Dendritic cell treated with granulocyte-macrophage colony-stimulating factor and Interleukin-4, amounts not matched to agents 40 ng/mL and 50 ng/mL, for 4 days (primary cell): ENCODE measurements around the gene LRRC32.
A peak's percentile ranks its signal among the peaks of the same experiment; 100 is the strongest.
"Not testable (repeated sequence)": the region's sequence is repeated elsewhere in the genome, so short reads cannot be mapped to it uniquely, and the experiment has no call there.

Experiments used
- H3K27ac Mint-ChIP-seq: one replicate; pipeline ENCODE4 v1.8.0; 2022; ENCODE audit warnings: mild to moderate bottlenecking, mixed read lengths
- H3K27me3 Mint-ChIP-seq: one replicate; pipeline ENCODE4 v1.8.0; 2022; ENCODE audit warnings: mild to moderate bottlenecking, mixed read lengths
- H3K36me3 Mint-ChIP-seq: one replicate; pipeline ENCODE4 v1.8.0; 2022; ENCODE audit warnings: low read depth, mixed read lengths
- H3K4me1 Mint-ChIP-seq: one replicate; pipeline ENCODE4 v1.8.0; 2022; ENCODE audit warnings: low read depth, mixed read lengths
- H3K4me3 Mint-ChIP-seq: one replicate; pipeline ENCODE4 v1.8.0; 2022; ENCODE audit warnings: mild to moderate bottlenecking, moderate library complexity, mixed read lengths
- H3K9me3 Mint-ChIP-seq: one replicate; pipeline ENCODE4 v1.8.0; 2022; ENCODE audit warnings: mixed read lengths
- intact Hi-C: fragments of 100-400 bp; cut with micrococcal nuclease; formaldehyde crosslinking; loops from one replicate; pipeline ENCODE4 v1.15.0; 2022

Gene LRRC32

DNA sequence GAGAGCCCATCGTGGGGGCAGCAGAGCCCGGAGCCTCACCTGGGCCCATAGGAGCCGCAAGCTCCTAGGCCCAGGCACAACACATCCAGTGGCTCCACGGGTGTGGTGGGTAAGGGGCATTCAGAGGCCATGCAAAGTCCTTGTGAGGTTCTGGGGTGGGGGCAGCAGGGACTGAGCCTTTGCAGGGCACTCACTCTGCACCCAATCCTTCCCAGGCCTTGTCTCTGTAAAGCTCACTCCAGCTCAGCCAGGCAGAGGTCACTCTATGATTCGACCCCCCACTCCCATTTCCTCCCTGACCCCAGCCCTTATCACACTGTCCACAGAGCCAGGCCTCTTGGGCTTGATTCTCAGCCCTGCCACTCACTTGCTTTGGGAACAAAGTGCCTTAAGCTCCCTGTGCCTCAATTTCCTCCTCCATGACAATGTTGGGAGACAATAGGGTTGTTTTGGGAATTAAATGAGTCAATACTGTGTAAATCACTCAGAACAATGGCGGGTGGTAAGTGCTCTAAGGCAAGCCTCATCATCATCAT is 46.6 kb downstream of the LRRC32 start:
- intact Hi-C loops, result no loop called here
- H3K4me1 Mint-ChIP-seq, result peaks cover 53% of the 10 kb centered on the region

DNA sequence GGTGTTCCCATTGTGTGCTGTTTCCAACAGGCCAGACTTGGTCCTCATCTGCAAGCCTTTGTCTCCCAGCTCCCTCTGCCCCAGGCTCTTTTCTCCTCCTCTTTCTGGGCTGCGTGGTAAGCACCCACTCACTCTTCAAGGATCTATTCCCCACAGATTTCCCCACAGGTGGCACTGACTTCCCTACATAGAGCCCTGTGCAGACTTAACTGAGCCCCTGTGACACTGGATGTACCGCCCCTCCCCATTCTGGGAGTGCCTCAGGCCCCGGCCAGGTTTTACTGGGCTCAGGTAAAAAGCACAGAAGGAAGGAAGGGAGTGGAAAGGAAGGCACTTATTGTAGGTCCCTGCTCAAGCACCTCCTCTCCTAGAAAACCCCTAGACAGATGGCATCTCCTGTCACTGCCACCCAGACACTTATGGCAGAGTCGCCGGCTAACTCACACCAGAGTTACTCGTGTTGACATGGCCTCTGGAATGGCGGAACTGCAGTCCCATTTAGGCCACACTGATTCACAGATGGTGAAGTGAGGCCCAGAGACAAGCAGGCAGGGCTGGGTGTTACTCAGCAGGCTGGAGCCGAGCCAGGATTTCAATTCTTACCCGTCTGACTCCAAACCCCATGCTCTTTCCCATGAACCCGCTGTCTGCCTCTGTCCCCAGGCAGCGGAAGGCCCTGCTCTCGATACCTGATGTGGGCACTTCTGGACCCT is 47.2 kb downstream of the LRRC32 start:
- peaks cover 8% of the 10 kb centered on the region for H3K36me3 Mint-ChIP-seq
- H3K4me3 Mint-ChIP-seq, result no peak overlapping the region
- H3K9me3 Mint-ChIP-seq, result peaks cover 11% of the 10 kb centered on the region
- peaks cover 47% of the 10 kb centered on the region for H3K4me1 Mint-ChIP-seq
- intact Hi-C loops, result no loop called here
- peaks cover 46% of the 10 kb centered on the region for H3K27me3 Mint-ChIP-seq
- peak overlapping the region; percentile 73 for H3K27ac Mint-ChIP-seq

More for the DNA sequence above, 46.6 kb downstream of the LRRC32 start:
- Mint-ChIP-seq H3K27ac (peak overlapping the region; percentile 73), H3K4me3 (no peak overlapping the region), H3K36me3 (peaks cover 8% of the 10 kb centered on the region), H3K27me3 (peaks cover 46% of the 10 kb centered on the region), H3K9me3 (peaks cover 11% of the 10 kb centered on the region)

DNA sequence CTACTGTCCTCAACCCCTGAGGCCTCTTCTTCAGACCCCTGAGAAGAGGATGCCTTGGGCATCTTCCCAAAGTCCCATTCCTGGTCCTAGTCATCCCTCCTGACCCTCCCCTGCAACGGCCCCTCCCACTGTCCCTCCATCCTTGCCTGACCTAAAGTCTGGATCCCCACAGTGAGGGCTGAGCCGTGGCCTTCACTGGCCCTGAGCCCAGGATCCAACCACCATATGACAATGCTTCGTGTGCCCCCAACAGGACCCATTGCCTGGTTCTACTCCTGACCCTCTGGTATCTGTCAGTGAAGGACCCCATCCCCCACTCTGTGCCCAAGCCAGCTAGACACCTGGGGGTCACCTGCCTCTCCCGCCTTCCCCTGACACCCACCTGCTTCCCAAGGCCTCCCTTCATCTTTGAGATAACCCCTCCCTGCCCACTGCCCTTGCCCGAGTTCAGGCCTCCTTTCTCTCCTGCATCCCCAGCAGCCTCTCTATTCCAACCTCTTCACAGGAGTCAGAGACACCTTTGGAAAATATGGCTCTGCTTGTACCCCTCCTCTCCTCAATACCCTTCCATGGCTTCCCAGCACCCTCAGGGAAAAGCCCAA is 48.0 kb downstream of the LRRC32 start:
- H3K9me3 Mint-ChIP-seq, result peaks cover 11% of the 10 kb centered on the region
- H3K36me3 Mint-ChIP-seq, result peaks cover 8% of the 10 kb centered on the region
- peaks cover 40% of the 10 kb centered on the region for H3K4me1 Mint-ChIP-seq
- peaks cover 50% of the 10 kb centered on the region for H3K27me3 Mint-ChIP-seq
- intact Hi-C loops, result no loop called here
- H3K4me3 Mint-ChIP-seq, result no peak overlapping the region
- H3K27ac Mint-ChIP-seq, result peak overlapping the region; percentile 73

DNA sequence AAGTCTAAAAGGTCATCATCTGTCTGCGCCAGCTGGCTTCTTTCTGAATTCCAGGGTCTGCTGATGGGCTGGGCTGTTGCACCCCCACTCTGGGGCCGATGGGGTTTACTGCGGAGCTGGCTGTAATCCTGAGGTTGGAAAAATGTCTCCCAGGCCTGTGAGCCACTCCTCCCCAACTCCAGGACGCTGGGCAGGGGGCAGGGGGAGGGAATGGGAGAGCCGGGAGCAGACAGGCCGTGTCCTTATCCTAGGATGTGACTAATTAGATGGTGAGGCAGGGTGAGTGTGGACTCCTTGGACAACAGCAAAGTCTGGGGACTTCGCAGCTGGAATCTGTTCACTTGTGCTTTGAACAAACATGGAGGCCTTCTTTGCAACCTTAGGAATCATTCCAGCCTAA is 48.7 kb downstream of the LRRC32 start:
- peaks cover 57% of the 10 kb centered on the region for H3K27me3 Mint-ChIP-seq
- no peak overlapping the region for H3K4me3 Mint-ChIP-seq
- H3K9me3 Mint-ChIP-seq, result peaks cover 11% of the 10 kb centered on the region
- peak overlapping the region; percentile 73 for H3K27ac Mint-ChIP-seq
- H3K36me3 Mint-ChIP-seq, result peaks cover 8% of the 10 kb centered on the region
- peaks cover 32% of the 10 kb centered on the region for H3K4me1 Mint-ChIP-seq
- intact Hi-C loops, result no loop called here

DNA sequence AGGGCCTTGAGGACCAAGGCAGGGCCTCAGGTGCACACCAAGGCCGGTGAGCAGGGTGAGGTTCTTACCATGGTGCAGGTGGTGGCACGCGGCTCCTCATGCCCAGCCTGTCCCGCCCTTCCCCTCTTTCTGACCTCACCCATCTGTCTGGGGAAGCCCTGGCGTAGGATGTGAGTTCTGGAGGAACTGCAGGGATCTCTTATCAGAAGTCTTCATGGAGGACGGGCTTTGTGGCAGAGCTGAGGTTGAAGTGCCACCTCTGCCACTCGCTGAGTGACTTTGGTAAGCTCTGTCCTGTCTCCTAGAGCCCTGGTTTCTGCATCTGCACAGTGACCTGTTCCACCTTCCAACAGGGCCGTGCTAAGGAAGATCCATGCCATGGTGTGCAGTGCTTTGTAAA is 49.1 kb downstream of the LRRC32 start:
- H3K27ac Mint-ChIP-seq, result peak overlapping the region; percentile 73
- intact Hi-C loops, result no loop called here
- peaks cover 11% of the 10 kb centered on the region for H3K9me3 Mint-ChIP-seq
- H3K4me1 Mint-ChIP-seq, result peaks cover 29% of the 10 kb centered on the region
- H3K36me3 Mint-ChIP-seq, result peaks cover 8% of the 10 kb centered on the region
- no peak overlapping the region for H3K4me3 Mint-ChIP-seq
- H3K27me3 Mint-ChIP-seq, result peaks cover 60% of the 10 kb centered on the region

DNA sequence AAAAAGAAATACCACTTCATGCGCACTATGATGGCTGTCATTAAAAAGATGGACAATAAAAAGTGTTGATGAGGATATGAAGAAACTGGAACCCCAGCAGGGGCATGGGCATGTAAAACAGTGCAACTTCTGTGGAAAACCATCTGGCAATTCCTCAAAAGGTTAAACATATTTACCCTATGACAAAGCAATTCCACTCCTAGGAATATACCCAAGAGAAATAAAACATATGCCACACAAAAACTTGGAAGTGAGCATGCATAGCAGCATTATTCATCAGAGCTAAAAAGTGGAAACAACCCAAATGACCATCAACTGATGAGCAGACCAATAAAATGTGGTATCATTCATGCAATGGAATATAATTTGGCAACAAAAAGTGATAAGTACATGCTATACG is 50.1 kb downstream of the LRRC32 start:
- Mint-ChIP-seq H3K4me3 (no peak overlapping the region), H3K4me1 (peaks cover 29% of the 10 kb centered on the region), H3K36me3 (peaks cover 3% of the 10 kb centered on the region), H3K9me3 (peaks cover 5% of the 10 kb centered on the region), H3K27me3 (peaks cover 65% of the 10 kb centered on the region), H3K27ac (no peak overlapping the region)
- intact Hi-C loops, result no loop called here

DNA sequence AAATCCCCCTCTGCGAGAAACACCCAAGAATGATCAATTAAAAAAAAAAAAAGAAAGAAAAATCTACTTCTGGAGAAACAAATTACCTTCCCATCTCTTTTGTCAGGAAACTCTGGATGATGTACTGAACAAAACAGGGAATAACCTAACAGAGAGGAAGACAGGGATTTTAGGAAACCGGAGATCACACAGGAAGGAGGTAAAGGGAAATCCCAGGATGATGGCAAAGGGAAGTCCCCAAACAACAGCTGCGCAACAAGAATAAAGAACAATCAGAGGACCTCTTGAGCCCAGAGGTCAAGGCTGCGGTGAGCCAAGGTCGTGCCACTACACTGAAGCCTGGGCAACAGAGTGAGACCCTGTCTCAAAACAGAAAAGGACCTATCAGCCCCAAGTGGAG is 50.7 kb downstream of the LRRC32 start:
- H3K27ac Mint-ChIP-seq, H3K9me3 Mint-ChIP-seq, H3K36me3 Mint-ChIP-seq, intact Hi-C loops, H3K4me3 Mint-ChIP-seq: not testable (repeated sequence)
- H3K4me1 Mint-ChIP-seq, result peaks cover 29% of the 10 kb centered on the region
- peaks cover 62% of the 10 kb centered on the region for H3K27me3 Mint-ChIP-seq

DNA sequence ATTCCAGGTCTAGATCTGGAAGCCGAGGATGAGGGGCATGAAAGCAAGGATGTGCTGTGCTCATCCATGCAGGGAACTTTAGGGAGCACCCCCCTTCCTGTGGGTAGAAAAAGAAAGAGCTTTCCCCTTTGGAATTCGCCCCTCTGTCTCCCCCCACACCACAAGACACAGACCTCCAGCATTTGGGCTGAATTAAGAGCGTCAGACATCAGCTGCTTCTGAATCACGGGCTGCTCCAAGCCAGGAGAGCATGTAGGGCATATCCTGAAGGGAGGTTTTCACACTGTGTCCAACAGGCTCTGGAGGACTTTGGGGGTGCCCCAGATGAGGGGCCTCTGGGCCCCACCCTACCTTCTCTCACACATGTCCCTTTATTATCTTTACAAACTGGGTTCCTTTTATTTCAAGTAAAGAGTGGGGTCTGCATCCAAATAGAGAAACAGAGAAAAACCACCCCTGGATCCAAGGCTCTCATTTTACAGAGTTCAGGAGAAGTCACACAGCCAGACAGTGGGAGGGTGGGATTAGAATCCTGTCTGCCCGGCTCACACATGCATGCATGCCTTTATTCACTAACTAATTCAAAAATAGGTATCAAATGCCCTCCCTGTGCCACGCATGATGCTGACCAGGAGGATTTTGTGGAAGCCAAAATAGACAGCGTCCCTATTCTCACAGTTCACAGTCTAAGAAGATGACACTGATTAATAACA is 52.8 kb downstream of the LRRC32 start:
- intact Hi-C loops, result no loop called here
- no peak overlapping the region for H3K27ac Mint-ChIP-seq

DNA sequence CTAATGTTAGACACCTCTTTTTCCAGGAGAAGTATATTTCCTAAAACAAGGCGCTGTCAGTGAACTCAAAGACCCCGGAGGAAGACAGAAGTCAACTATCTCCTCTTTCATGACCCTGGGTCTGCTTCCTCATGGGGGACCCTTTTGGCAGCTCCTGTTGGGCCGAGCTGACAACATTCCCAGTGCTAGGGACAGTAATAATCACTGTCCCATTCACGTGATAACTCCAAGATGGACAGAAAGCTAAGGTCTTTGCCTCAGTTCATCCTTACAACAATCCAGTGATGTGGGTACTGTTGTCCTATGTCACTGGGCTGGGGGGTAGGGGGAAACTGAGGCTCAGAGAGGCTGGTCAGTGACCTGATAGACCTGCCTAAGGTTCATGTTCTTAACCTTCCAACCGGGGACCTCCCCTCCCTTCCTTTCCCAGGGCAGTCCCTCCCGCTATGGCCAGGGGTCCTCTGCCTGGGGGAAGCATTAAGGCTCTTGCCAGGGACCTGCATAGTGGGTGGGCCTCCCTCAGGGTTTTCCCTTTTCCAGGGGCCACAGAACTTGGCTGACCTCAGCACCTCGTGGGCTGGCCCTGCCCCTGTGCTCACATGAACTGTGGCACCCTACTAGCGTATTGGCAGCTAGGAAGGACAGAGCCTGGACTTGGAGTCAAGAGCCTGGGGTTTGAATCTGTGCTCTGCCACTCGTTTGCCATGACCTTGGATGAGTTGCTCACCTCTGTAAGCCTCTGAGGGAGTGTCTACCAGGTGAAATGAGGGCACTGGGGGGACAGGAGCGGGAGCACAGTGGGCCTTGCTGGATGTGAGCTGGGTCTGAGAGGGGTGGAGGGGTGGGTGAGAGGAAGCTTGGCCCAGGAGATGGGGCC is 53.6 kb downstream of the LRRC32 start:
- peaks cover 14% of the 10 kb centered on the region for H3K4me1 Mint-ChIP-seq
- peak overlapping the region; percentile 48 for H3K27ac Mint-ChIP-seq
- H3K9me3 Mint-ChIP-seq, result no peaks in the 10 kb centered on the region
- intact Hi-C loops, result no loop called here
- no peaks in the 10 kb centered on the region for H3K36me3 Mint-ChIP-seq
- no peak overlapping the region for H3K4me3 Mint-ChIP-seq
- peaks cover 45% of the 10 kb centered on the region for H3K27me3 Mint-ChIP-seq

More for the DNA sequence above, 52.8 kb downstream of the LRRC32 start:
- no peak overlapping the region for H3K4me3 Mint-ChIP-seq
- H3K27me3 Mint-ChIP-seq, result peaks cover 48% of the 10 kb centered on the region
- no peaks in the 10 kb centered on the region for H3K36me3 Mint-ChIP-seq
- H3K9me3 Mint-ChIP-seq, result no peaks in the 10 kb centered on the region
- peaks cover 14% of the 10 kb centered on the region for H3K4me1 Mint-ChIP-seq

DNA sequence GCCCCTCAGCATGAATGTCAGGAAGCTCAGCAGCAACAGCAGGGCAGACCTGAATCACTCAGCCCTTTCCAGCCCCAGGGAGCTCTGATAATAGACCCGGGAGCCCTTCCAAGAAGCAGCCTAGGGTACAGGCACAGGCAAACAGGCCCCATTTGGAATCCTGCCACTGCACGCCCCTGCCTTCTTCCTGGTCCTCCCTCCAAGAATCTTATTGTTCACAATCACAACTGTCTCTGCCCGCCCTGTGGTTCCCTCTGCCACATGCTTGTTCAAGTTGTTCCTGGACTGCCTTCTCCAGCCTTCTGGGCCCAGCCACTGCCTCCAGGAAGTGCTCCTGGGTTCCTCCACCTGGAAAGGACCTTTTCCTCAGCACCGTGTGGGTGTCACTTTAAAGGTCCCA is 54.6 kb downstream of the LRRC32 start:
- peaks cover 38% of the 10 kb centered on the region for H3K27me3 Mint-ChIP-seq
- peaks cover 8% of the 10 kb centered on the region for H3K4me1 Mint-ChIP-seq
- intact Hi-C loops, result no loop called here

DNA sequence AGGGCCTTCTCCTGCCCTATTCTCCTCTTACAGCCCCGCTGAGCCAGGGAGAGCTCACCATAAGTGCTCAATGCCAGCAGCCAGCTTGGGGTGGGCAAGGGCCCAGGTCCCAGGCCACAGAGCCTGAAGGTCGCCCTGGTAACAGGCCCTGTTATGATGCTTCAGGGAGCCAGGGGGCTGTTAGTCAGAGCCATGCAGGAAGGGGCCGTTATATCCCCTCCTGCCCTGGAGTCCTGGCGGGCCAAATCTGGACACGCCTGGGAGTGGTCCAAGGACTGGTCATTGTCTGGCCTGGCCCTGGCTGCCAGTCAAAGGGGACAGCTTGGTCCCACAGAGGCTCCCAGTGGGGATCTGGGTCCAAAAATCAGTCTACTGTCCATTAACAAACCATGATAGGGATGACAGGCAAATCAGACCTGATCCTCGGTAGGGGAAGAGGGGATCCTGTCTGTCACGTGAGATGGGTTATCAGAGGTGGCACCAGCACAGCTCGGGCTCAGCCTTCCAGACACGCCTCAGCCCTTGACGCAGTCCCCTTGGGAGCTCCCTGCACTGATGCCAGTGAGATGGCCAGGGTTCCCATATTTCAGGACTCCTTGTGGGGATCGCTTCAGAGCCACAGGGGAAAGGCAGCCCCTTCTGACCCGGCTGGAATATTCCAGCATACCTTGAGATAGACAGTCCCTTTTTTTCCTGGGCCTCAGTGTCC is 55.9 kb downstream of the LRRC32 start:
- Mint-ChIP-seq H3K4me3 (no peak overlapping the region), H3K27ac (no peak overlapping the region), H3K4me1 (peaks cover 17% of the 10 kb centered on the region), H3K9me3 (no peaks in the 10 kb centered on the region), H3K27me3 (peaks cover 43% of the 10 kb centered on the region), H3K36me3 (no peaks in the 10 kb centered on the region)
- intact Hi-C loops, result no loop called here

More for the DNA sequence above, 54.6 kb downstream of the LRRC32 start:
- Mint-ChIP-seq H3K4me3 (no peak overlapping the region), H3K36me3 (no peaks in the 10 kb centered on the region), H3K9me3 (no peaks in the 10 kb centered on the region), H3K27ac (peak overlapping the region; percentile 8)

DNA sequence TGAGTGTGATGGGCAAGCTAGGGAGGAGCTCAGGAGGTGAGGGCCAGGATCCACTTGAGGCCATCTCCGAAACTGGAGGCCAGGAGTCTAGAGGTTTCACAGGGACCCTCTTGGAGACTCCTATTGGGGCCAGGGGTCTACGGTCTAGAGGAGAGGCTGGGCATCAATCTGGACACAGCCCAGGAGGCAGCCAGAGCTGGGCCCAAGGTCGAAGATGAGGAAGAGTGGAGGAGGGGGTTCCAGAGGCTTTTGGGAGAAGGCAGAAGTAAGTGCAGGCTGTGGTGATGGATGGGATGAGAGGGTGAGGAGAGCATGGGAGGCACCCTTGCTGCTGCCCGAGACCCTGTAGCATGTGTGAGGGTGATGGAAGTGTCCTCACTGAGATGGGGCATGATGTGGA is 56.6 kb downstream of the LRRC32 start:
- intact Hi-C loops, result no loop called here

DNA sequence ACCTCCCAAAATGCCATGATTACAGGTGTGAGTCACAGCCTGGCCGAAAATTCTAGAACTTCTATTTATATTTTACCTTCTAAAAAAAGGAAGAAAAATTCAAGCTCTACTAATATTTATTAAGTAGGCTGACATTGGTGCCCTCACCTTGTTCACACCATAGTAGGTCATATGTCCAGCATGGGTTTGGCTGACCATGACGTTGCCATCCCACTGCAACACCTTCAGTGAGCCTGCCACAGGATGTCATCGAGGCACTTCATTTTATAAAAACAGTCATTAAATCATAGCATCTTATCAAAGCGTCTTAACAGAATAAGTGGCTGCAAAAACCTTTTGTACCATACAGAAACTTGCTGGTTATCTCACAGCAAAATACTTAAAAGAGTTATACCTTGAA is 58.3 kb downstream of the LRRC32 start:
- intact Hi-C loops, result no loop called here
- H3K27ac Mint-ChIP-seq, result no peak overlapping the region
- peaks cover 47% of the 10 kb centered on the region for H3K27me3 Mint-ChIP-seq
- H3K4me1 Mint-ChIP-seq, result peaks cover 17% of the 10 kb centered on the region
- no peaks in the 10 kb centered on the region for H3K9me3 Mint-ChIP-seq
- H3K4me3 Mint-ChIP-seq, result no peak overlapping the region
- no peaks in the 10 kb centered on the region for H3K36me3 Mint-ChIP-seq

More for the DNA sequence above, 56.6 kb downstream of the LRRC32 start:
- peaks cover 17% of the 10 kb centered on the region for H3K4me1 Mint-ChIP-seq
- no peaks in the 10 kb centered on the region for H3K36me3 Mint-ChIP-seq
- H3K9me3 Mint-ChIP-seq, result no peaks in the 10 kb centered on the region
- H3K27me3 Mint-ChIP-seq, result peaks cover 43% of the 10 kb centered on the region
- H3K27ac Mint-ChIP-seq, result no peak overlapping the region
- H3K4me3 Mint-ChIP-seq, result no peak overlapping the region
